ENCODE results near the gene STK11. TPM values are rescaled to one million over a fixed set of nuclear protein-coding genes. Genes with fewer than 3 reads are reported as not detected.

Gene STK11
- total RNA-seq, 1 experiment from 2014 or later: 47.8 TPM

- in situ Hi-C loops (cut with HindIII; ENCODE audit: low pct_unique_long_range_greater_than_20kb, low sequenced_read_pairs): no loop called here
- DNase-seq (ENCODE audit: low read depth, low spot score): no peak
Measured at GRCh38 chr19:1219786-1220476, 14.4 kb downstream of the STK11 start.

GRCh38 chr19:1220477-1220930 is 14.9 kb downstream of the STK11 start:
- in situ Hi-C loops (cut with HindIII; ENCODE audit: low pct_unique_long_range_greater_than_20kb, low sequenced_read_pairs): no loop called here
- DNase-seq (ENCODE audit: low read depth, low spot score): peak; percentile 50

GRCh38 chr19:1220976-1221903 is 15.7 kb downstream of the STK11 start:
- in situ Hi-C loops (cut with HindIII; ENCODE audit: low pct_unique_long_range_greater_than_20kb, low sequenced_read_pairs): no loop called here
- DNase-seq (ENCODE audit: low read depth, low spot score): peak; percentile 50

- DNase-seq (ENCODE audit: low read depth, low spot score): no peak
- in situ Hi-C loops (cut with HindIII; ENCODE audit: low pct_unique_long_range_greater_than_20kb, low sequenced_read_pairs): no loop called here
Measured at GRCh38 chr19:1221904-1222255, 16.3 kb downstream of the STK11 start.

GRCh38 chr19:1222394-1222793 is 16.8 kb downstream of the STK11 start:
- in situ Hi-C loops (cut with HindIII; ENCODE audit: low pct_unique_long_range_greater_than_20kb, low sequenced_read_pairs): no loop called here
- DNase-seq (ENCODE audit: low read depth, low spot score): no peak

GRCh38 chr19:1223018-1223855 is 17.7 kb downstream of the STK11 start:
- DNase-seq (ENCODE audit: low read depth, low spot score): peak; percentile 49
- in situ Hi-C loops (cut with HindIII; ENCODE audit: low pct_unique_long_range_greater_than_20kb, low sequenced_read_pairs): no loop called here

- in situ Hi-C loops (cut with HindIII; ENCODE audit: low pct_unique_long_range_greater_than_20kb, low sequenced_read_pairs): no loop called here
Measured at GRCh38 chr19:1224047-1224825, 18.7 kb downstream of the STK11 start.

GRCh38 chr19:1224847-1225246 is 19.3 kb downstream of the STK11 start:
- no peak for DNase-seq (ENCODE audit: low read depth, low spot score)
- in situ Hi-C loops (cut with HindIII; ENCODE audit: low pct_unique_long_range_greater_than_20kb, low sequenced_read_pairs): no loop called here

More at GRCh38 chr19:1224047-1224825, 18.7 kb downstream of the STK11 start:
- DNase-seq (ENCODE audit: low read depth, low spot score): no peak

- in situ Hi-C loops (cut with HindIII; ENCODE audit: low pct_unique_long_range_greater_than_20kb, low sequenced_read_pairs): no loop called here
- no peak for DNase-seq (ENCODE audit: low read depth, low spot score)
Measured at GRCh38 chr19:1225440-1226226, 20.1 kb downstream of the STK11 start.

GRCh38 chr19:1226227-1226518 is 20.6 kb downstream of the STK11 start:
- DNase-seq (ENCODE audit: low read depth, low spot score): no peak
- in situ Hi-C loops (cut with HindIII; ENCODE audit: low pct_unique_long_range_greater_than_20kb, low sequenced_read_pairs): no loop called here

- in situ Hi-C loops (cut with HindIII; ENCODE audit: low pct_unique_long_range_greater_than_20kb, low sequenced_read_pairs): no loop called here
- no peak for DNase-seq (ENCODE audit: low read depth, low spot score)
Measured at GRCh38 chr19:1226522-1227303, 21.1 kb downstream of the STK11 start.

GRCh38 chr19:1227304-1228054 is 21.9 kb downstream of the STK11 start:
- in situ Hi-C loops (cut with HindIII; ENCODE audit: low pct_unique_long_range_greater_than_20kb, low sequenced_read_pairs): no loop called here
- peak; percentile 52 for DNase-seq (ENCODE audit: low read depth, low spot score)

GRCh38 chr19:1228161-1228957 is 22.8 kb downstream of the STK11 start:
- in situ Hi-C loops (cut with HindIII; ENCODE audit: low pct_unique_long_range_greater_than_20kb, low sequenced_read_pairs): no loop called here
- DNase-seq (ENCODE audit: low read depth, low spot score): no peak

- in situ Hi-C loops (cut with HindIII; ENCODE audit: low pct_unique_long_range_greater_than_20kb, low sequenced_read_pairs): no loop called here
- no peak for DNase-seq (ENCODE audit: low read depth, low spot score)
Measured at GRCh38 chr19:1229056-1229923, 23.7 kb downstream of the STK11 start.
